ENCODE measurements around the gene RAB1B.

The RAB1B gene

DNA sequence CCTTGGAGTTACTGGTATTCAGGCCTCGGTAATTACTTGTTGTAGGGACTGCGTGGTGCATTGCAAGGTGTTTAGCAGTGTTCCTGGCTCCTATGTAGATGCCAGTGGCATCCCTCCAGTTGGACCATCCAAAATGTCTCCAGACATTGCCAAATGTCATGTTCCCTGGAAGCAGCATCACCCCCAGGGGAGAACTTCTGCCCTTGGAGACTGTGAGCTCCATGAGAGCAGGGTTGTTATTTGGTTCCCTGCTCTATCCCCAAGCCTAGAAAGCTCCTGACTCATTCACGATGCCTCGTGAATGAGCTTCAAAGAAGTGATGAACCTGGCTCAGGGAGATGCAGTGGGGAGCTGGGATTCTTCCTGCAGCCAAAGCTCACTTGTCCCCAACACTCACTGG lies 53.2 kb downstream of the RAB1B start:
- H3K4me1 ChIP-seq (ENCODE audit: control insufficient read depth in 2 of 2, insufficient read depth in 1 of 2, low read depth in 1 of 2, low read length in 2 of 2): peaks cover 35 to 44% of the 10 kb centered on the region in 2 donors
- no peaks in the 10 kb centered on the region for H3K36me3 ChIP-seq (replicated peaks in 1 of 2; ENCODE audit: control insufficient read depth in 2 of 2, insufficient read depth in 2 of 2, low read length in 2 of 2)
- H2BK120ac ChIP-seq (ENCODE audit: low read depth, low read length): no peak overlapping the region
- H3K9me3 ChIP-seq (replicated peaks in 1 of 2; ENCODE audit: control insufficient read depth in 2 of 2, insufficient read depth in 1 of 2, low read depth in 1 of 2, low read length in 2 of 2): no peaks in the 10 kb centered on the region
- no peak overlapping the region for H3K23ac ChIP-seq (ENCODE audit: low read depth, low read length, poor library complexity)
- no peak overlapping the region for H2BK12ac ChIP-seq (ENCODE audit: low read length)
- no peak overlapping the region for H4K8ac ChIP-seq (ENCODE audit: low read depth, low read length)
- WGBS, 2 donors (ENCODE audit: extremely low coverage in 2 of 2, insufficient read length in 2 of 2, insufficient replicate concordance in 1 of 2): no CpG with 5 or more reads among the region's 4 CpGs
- no peaks in the 10 kb centered on the region for H3K27me3 ChIP-seq (ENCODE audit: control insufficient read depth in 3 of 3, insufficient read depth in 3 of 3, low read depth in 1 of 3, low read length in 3 of 3)
- H3K4me3 ChIP-seq (ENCODE audit: low read length in 2 of 2): no peak overlapping the region
- no peak overlapping the region for H3K14ac ChIP-seq (ENCODE audit: low read length)
- no peak overlapping the region for H2BK15ac ChIP-seq (ENCODE audit: low read length)
- no peak overlapping the region for H2BK5ac ChIP-seq (ENCODE audit: low read length)
- H3K18ac ChIP-seq (ENCODE audit: low read length): no peak overlapping the region
- no peak overlapping the region for H3K4ac ChIP-seq (ENCODE audit: low read length)
- DNase-seq (ENCODE audit: low spot score): no peak
- no peaks in the 10 kb centered on the region for H3K79me1 ChIP-seq (ENCODE audit: low read depth, low read length)
- no peak overlapping the region for H2AK5ac ChIP-seq (ENCODE audit: low read depth, low read length)
- H3K4me2 ChIP-seq (ENCODE audit: insufficient read depth, low read length, poor library complexity, severe bottlenecking): no peak overlapping the region
- no peak overlapping the region for H2AFZ ChIP-seq (ENCODE audit: low read length)
- no peak overlapping the region for H3K27ac ChIP-seq (replicated peaks; ENCODE audit: low read length)
- H3K9ac ChIP-seq (ENCODE audit: low read depth, low read length, poor library complexity): no peak overlapping the region
- no peak overlapping the region for H4K91ac ChIP-seq (ENCODE audit: low read depth, low read length, poor library complexity)

DNA sequence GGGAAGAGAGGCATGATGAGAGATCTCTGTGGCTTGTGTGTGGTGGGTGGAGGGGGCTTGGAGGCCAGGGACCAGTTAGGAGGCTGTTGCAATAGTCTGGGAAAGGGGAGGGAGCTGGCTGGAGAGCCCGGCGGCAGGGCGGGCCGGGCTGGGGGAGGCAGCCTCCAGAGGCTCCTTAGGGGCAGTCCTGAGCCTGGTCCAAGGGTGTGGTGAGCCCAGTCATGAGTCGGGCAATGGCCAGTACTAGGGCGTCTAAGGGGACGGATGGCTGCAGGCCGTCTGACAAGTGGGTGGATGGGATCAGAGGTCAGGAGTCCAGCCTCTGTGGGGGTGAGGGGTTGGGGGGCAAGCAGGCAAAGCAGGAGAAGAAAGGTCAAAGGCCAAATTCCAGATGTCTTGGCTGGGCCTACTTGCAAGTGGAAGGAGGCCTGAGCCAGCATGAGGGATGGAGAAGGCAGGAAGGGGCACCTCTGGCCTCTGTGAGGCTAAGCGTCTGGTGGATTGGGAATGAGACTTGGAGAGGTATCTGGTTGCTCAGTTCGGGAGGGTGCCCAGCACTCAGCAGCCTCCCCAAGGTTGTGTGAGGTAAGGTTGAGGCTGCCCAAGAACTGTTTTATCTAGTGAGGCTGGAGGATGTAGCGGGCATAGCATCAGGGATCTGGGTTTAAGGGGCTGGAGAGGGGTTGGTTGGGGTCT lies 54.4 kb downstream of the RAB1B start:
- H3K14ac ChIP-seq (ENCODE audit: low read length): no peak overlapping the region
- peak overlapping the region; percentile 57 for H2AK5ac ChIP-seq (ENCODE audit: low read depth, low read length)
- no peak overlapping the region for H2BK120ac ChIP-seq (ENCODE audit: low read depth, low read length)
- peak overlapping the region; percentile 6 for H2BK15ac ChIP-seq (ENCODE audit: low read length)
- DNase-seq (ENCODE audit: low spot score): no peak
- peak overlapping the region; percentile 44 for H3K18ac ChIP-seq (ENCODE audit: low read length)
- no peak overlapping the region for H2BK5ac ChIP-seq (ENCODE audit: low read length)
- H3K23ac ChIP-seq (ENCODE audit: low read depth, low read length, poor library complexity): no peak overlapping the region
- H3K36me3 ChIP-seq (replicated peaks in 1 of 2; ENCODE audit: control insufficient read depth in 2 of 2, insufficient read depth in 2 of 2, low read length in 2 of 2): no peaks in the 10 kb centered on the region
- no peak overlapping the region for H2AFZ ChIP-seq (ENCODE audit: low read length)
- H3K4ac ChIP-seq (ENCODE audit: low read length): no peak overlapping the region
- no peaks in the 10 kb centered on the region for H3K79me1 ChIP-seq (ENCODE audit: low read depth, low read length)
- H2BK12ac ChIP-seq (ENCODE audit: low read length): no peak overlapping the region
- no peak overlapping the region for H3K4me3 ChIP-seq (ENCODE audit: low read length in 2 of 2)
- WGBS, 2 donors (ENCODE audit: extremely low coverage in 2 of 2, insufficient read length in 2 of 2, insufficient replicate concordance in 1 of 2): no CpG with 5 or more reads among the region's 11 CpGs
- H3K4me1 ChIP-seq (ENCODE audit: control insufficient read depth in 2 of 2, insufficient read depth in 1 of 2, low read depth in 1 of 2, low read length in 2 of 2): peaks cover 29 to 45% of the 10 kb centered on the region in 2 donors
- H3K9ac ChIP-seq (ENCODE audit: low read depth, low read length, poor library complexity): no peak overlapping the region
- H3K27me3 ChIP-seq (ENCODE audit: control insufficient read depth in 3 of 3, insufficient read depth in 3 of 3, low read depth in 1 of 3, low read length in 3 of 3): no peaks in the 10 kb centered on the region
- H3K9me3 ChIP-seq (replicated peaks in 1 of 2; ENCODE audit: control insufficient read depth in 2 of 2, insufficient read depth in 1 of 2, low read depth in 1 of 2, low read length in 2 of 2): no peaks in the 10 kb centered on the region
- H4K8ac ChIP-seq (ENCODE audit: low read depth, low read length): no peak overlapping the region
- H4K91ac ChIP-seq (ENCODE audit: low read depth, low read length, poor library complexity): peak overlapping the region; percentile 44
- H3K27ac ChIP-seq (replicated peaks; ENCODE audit: low read length): no peak overlapping the region
- no peak overlapping the region for H3K4me2 ChIP-seq (ENCODE audit: insufficient read depth, low read length, poor library complexity, severe bottlenecking)

DNA sequence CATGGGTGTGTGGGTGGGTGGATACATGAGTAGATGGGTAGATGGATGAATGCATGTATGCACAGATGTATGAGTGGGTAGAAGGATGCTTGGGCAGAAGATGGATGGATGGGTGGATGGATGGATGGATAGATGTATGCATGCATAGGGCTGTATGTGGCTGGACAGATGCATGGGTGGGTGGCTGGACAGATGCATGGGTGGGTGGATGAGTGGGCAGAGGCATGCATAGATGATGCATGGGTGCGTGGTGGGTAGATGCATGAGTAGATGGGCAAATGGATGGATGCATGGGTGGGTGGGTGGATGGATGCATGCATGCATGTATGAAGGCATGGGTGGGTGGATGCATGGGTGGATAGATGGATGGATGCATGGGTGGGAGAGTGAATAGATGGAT lies 55.2 kb downstream of the RAB1B start:
- no peak overlapping the region for H3K4ac ChIP-seq (ENCODE audit: low read length)
- H4K91ac ChIP-seq (ENCODE audit: low read depth, low read length, poor library complexity): peak overlapping the region; percentile 12
- no peak for DNase-seq (ENCODE audit: low spot score)
- no peak overlapping the region for H2BK120ac ChIP-seq (ENCODE audit: low read depth, low read length)
- no peak overlapping the region for H3K4me3 ChIP-seq (ENCODE audit: low read length in 2 of 2)
- H2AK5ac ChIP-seq (ENCODE audit: low read depth, low read length): no peak overlapping the region
- H2BK12ac ChIP-seq (ENCODE audit: low read length): no peak overlapping the region
- no peak overlapping the region for H3K4me2 ChIP-seq (ENCODE audit: insufficient read depth, low read length, poor library complexity, severe bottlenecking)
- no peak overlapping the region for H4K8ac ChIP-seq (ENCODE audit: low read depth, low read length)
- H3K27me3 ChIP-seq (ENCODE audit: control insufficient read depth in 3 of 3, insufficient read depth in 3 of 3, low read depth in 1 of 3, low read length in 3 of 3): no peaks in the 10 kb centered on the region
- H2BK15ac ChIP-seq (ENCODE audit: low read length): no peak overlapping the region
- H3K23ac ChIP-seq (ENCODE audit: low read depth, low read length, poor library complexity): peak overlapping the region; percentile 45
- no peak overlapping the region for H3K27ac ChIP-seq (replicated peaks; ENCODE audit: low read length)
- peaks cover 25 to 43% of the 10 kb centered on the region in 2 donors for H3K4me1 ChIP-seq (ENCODE audit: control insufficient read depth in 2 of 2, insufficient read depth in 1 of 2, low read depth in 1 of 2, low read length in 2 of 2)
- no peaks in the 10 kb centered on the region for H3K36me3 ChIP-seq (replicated peaks in 1 of 2; ENCODE audit: control insufficient read depth in 2 of 2, insufficient read depth in 2 of 2, low read length in 2 of 2)
- no peaks in the 10 kb centered on the region for H3K9me3 ChIP-seq (replicated peaks in 1 of 2; ENCODE audit: control insufficient read depth in 2 of 2, insufficient read depth in 1 of 2, low read depth in 1 of 2, low read length in 2 of 2)
- WGBS, 2 donors (ENCODE audit: extremely low coverage in 2 of 2, insufficient read length in 2 of 2, insufficient replicate concordance in 1 of 2): no CpG with 5 or more reads among the region's 1 CpG
- no peak overlapping the region for H3K14ac ChIP-seq (ENCODE audit: low read length)
- H2BK5ac ChIP-seq (ENCODE audit: low read length): no peak overlapping the region
- no peaks in the 10 kb centered on the region for H3K79me1 ChIP-seq (ENCODE audit: low read depth, low read length)
- no peak overlapping the region for H3K18ac ChIP-seq (ENCODE audit: low read length)
- no peak overlapping the region for H3K9ac ChIP-seq (ENCODE audit: low read depth, low read length, poor library complexity)
- no peak overlapping the region for H2AFZ ChIP-seq (ENCODE audit: low read length)

DNA sequence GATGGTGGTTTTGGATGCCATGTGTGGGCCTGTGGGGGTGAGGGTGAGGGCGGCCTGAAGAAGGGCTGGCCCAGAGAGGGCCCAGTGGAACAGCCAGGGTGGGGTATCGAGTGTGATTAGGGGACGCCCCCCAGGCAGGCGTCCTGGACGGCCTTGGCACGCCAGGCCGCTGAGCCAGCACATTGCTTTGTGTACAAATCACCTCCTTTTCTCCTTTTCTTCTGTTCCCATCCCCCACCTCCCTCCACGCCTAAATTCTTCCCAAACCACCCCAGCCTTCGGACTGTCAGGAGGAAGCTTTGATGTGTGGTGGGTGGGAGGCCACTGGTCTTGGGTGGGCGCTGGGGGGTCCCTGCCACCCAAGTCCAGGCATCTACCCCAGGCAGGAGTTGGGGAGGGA lies 56.2 kb downstream of the RAB1B start:
- Histone ChIP-seq H3K27me3 (ENCODE audit: control insufficient read depth in 3 of 3, insufficient read depth in 3 of 3, low read depth in 1 of 3, low read length in 3 of 3) (no peaks in the 10 kb centered on the region), H3K9me3 (replicated peaks in 1 of 2; ENCODE audit: control insufficient read depth in 2 of 2, insufficient read depth in 1 of 2, low read depth in 1 of 2, low read length in 2 of 2) (no peaks in the 10 kb centered on the region), H3K4me3 (ENCODE audit: low read length in 2 of 2) (no peak overlapping the region), H3K9ac (ENCODE audit: low read depth, low read length, poor library complexity) (no peak overlapping the region), H3K4ac (ENCODE audit: low read length) (no peak overlapping the region), H2BK5ac (ENCODE audit: low read length) (peak overlapping the region; percentile 8), H3K79me1 (ENCODE audit: low read depth, low read length) (no peaks in the 10 kb centered on the region), H3K4me1 (ENCODE audit: control insufficient read depth in 2 of 2, insufficient read depth in 1 of 2, low read depth in 1 of 2, low read length in 2 of 2) (peaks cover 26 to 44% of the 10 kb centered on the region in 2 donors), H2AFZ (ENCODE audit: low read length) (peak overlapping the region; percentile 71), H4K91ac (ENCODE audit: low read depth, low read length, poor library complexity) (no peak overlapping the region), H3K23ac (ENCODE audit: low read depth, low read length, poor library complexity) (no peak overlapping the region), H3K14ac (ENCODE audit: low read length) (no peak overlapping the region), H2BK120ac (ENCODE audit: low read depth, low read length) (no peak overlapping the region), H4K8ac (ENCODE audit: low read depth, low read length) (no peak overlapping the region), H2AK5ac (ENCODE audit: low read depth, low read length) (peak overlapping the region; percentile 35), H2BK15ac (ENCODE audit: low read length) (peak overlapping the region; percentile 76), H3K36me3 (replicated peaks in 1 of 2; ENCODE audit: control insufficient read depth in 2 of 2, insufficient read depth in 2 of 2, low read length in 2 of 2) (no peaks in the 10 kb centered on the region), H3K4me2 (ENCODE audit: insufficient read depth, low read length, poor library complexity, severe bottlenecking) (no peak overlapping the region), H3K18ac (ENCODE audit: low read length) (peak overlapping the region; percentile 95), H3K27ac (replicated peaks; ENCODE audit: low read length) (no peak overlapping the region), H2BK12ac (ENCODE audit: low read length) (no peak overlapping the region)
- DNase-seq (ENCODE audit: low spot score): no peak
- WGBS, 2 donors (ENCODE audit: extremely low coverage in 2 of 2, insufficient read length in 2 of 2, insufficient replicate concordance in 1 of 2): no CpG with 5 or more reads among the region's 10 CpGs

Data from neuronal stem cell (in vitro differentiated cells).